ENCODE measurements around the gene ETS2.

ETS2 gene

DNA sequence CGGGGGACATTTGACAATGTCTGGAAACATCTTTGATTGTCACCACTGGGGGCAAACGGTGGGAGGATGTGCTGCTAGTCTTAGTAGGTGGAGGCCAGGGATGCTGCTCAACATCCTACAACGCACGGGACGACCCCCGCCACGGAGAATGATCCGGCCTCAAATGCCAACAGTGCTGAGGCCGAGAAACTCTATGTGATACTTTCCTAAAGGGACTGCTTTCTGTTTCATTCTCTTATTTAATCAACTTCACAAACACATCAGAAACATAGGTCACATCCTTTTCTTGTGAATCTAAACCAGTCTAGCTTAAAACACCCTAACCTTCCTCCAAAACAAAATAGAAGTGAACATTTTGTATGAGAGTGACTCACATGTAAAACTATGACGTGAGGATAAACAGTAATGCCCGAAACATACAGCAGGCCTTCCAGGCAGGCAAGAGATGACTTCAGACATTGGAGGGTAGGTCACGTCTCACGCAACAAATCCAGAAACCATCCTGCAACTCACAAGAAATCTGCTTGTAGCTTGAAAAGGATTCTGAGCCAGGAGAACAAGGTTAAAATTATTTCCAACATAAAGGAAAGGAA is 37.2 kb upstream of the ETS2 start:
- peaks cover 0 to 4% (median 0%) of the 10 kb centered on the region in 5 donors for H3K27me3 ChIP-seq (ENCODE audit: control insufficient read depth in 5 of 5, insufficient read depth in 4 of 5, low read length in 5 of 5)
- H3K9me3 ChIP-seq (ENCODE audit: control insufficient read depth in 5 of 5, low read length in 5 of 5) = peaks cover 0 to 6% (median 3%) of the 10 kb centered on the region in 5 donors
- no peaks in the 10 kb centered on the region for H3K36me3 ChIP-seq (ENCODE audit: control insufficient read depth in 5 of 5, insufficient read depth in 5 of 5, low read length in 5 of 5)
- H3K4me1 ChIP-seq (ENCODE audit: control insufficient read depth in 5 of 5, insufficient read depth in 5 of 5, low read length in 5 of 5) = peaks cover 3 to 10% (median 6%) of the 10 kb centered on the region in 5 donors
- no peak overlapping the region for H3K9ac ChIP-seq (ENCODE audit: low read length in 5 of 5)
- H3K27ac ChIP-seq (ENCODE audit: low read depth, low read length) = no peak overlapping the region
- no peak overlapping the region for H3K4me3 ChIP-seq (ENCODE audit: low read depth in 1 of 5, low read length in 5 of 5)

DNA sequence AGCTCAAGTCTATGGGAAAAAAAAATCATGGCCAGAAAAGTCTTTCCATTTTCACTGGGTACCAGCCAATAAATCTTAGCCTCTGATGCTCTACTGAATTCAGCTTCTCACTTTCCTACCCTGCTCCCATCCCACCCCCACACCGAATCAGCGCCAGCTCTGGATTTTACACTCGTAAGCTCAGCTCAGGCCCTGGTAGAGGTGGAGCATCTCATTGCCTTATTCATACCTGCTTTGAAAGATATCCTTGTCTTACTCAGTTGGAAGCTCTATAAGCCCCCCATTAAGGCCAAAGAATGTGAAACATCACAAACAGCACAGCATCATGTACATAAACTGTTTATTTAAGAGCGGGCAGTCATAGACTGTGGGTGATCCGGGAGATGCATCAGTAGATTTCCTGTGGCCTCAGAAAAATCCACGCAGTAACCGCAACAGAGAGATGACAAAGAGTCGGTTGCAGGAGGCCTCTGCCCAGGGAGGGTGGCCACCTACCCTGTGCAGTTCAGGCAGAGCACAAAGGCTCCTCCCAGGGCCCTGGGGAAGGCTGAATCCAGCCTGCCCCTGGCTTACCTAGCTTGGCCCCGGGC is 36.4 kb upstream of the ETS2 start:
- Histone ChIP-seq H3K36me3 (ENCODE audit: control insufficient read depth in 5 of 5, insufficient read depth in 5 of 5, low read length in 5 of 5) (no peaks in the 10 kb centered on the region), H3K9ac (ENCODE audit: low read length in 5 of 5) (no peak overlapping the region), H3K4me3 (ENCODE audit: low read depth in 1 of 5, low read length in 5 of 5) (no peak overlapping the region), H3K27me3 (ENCODE audit: control insufficient read depth in 5 of 5, insufficient read depth in 4 of 5, low read length in 5 of 5) (peaks cover 0 to 4% (median 2%) of the 10 kb centered on the region in 5 donors), H3K4me1 (ENCODE audit: control insufficient read depth in 5 of 5, insufficient read depth in 5 of 5, low read length in 5 of 5) (peaks cover 3 to 13% (median 8%) of the 10 kb centered on the region in 5 donors), H3K27ac (ENCODE audit: low read depth, low read length) (no peak overlapping the region), H3K9me3 (ENCODE audit: control insufficient read depth in 5 of 5, low read length in 5 of 5) (peaks cover 0 to 6% (median 3%) of the 10 kb centered on the region in 5 donors)

DNA sequence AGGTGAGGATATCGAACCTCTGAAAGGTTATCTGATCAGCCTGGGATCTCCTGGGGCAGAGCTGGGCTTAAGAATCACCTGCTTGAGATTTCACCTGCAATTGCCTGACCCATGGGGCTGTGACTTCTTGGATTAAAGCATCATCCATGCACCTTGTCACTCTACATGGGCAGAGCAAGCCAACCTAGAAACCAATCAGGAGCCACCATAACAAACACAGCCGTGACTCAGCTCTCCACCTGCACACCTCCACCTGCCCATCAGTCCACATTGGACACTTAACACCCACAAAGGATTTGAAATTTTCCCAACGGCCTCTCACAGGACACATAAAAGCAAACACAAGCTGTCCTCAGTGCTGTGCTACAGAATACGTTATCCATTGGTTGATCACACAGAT is 35.1 kb upstream of the ETS2 start:
- H3K9me3 ChIP-seq (ENCODE audit: control insufficient read depth in 5 of 5, low read length in 5 of 5) = peaks cover 0 to 6% (median 3%) of the 10 kb centered on the region in 5 donors
- H3K27ac ChIP-seq (ENCODE audit: low read depth, low read length) = no peak overlapping the region

DNA sequence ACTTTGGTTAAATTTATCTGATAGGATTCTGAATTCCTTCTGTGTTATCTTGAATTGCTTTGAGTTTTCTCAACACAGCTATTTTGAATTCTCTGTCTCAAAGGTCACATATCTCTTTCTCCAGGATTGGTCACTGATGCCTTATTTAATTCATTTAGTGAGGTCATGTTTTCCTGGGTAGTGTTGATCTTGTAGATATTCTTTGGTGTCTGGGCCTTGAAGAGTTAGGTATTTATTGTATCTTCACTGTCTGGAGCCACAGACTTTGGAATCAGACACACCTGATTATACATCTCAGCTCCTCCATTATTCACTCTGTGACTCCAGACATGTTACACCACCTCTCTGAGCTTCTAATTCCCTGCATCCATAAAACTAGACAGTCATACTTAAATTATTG is 34.2 kb upstream of the ETS2 start:
- peaks cover 3 to 13% (median 8%) of the 10 kb centered on the region in 5 donors for H3K4me1 ChIP-seq (ENCODE audit: control insufficient read depth in 5 of 5, insufficient read depth in 5 of 5, low read length in 5 of 5)
- H3K9ac ChIP-seq (ENCODE audit: low read length in 5 of 5) = no peak overlapping the region
- no peak overlapping the region for H3K27ac ChIP-seq (ENCODE audit: low read depth, low read length)
- H3K4me3 ChIP-seq (ENCODE audit: low read depth in 1 of 5, low read length in 5 of 5) = no peak overlapping the region
- H3K9me3 ChIP-seq (ENCODE audit: control insufficient read depth in 5 of 5, low read length in 5 of 5) = no peaks in the 10 kb centered on the region
- no peaks in the 10 kb centered on the region for H3K36me3 ChIP-seq (ENCODE audit: control insufficient read depth in 5 of 5, insufficient read depth in 5 of 5, low read length in 5 of 5)
- peaks cover 0 to 7% (median 2%) of the 10 kb centered on the region in 5 donors for H3K27me3 ChIP-seq (ENCODE audit: control insufficient read depth in 5 of 5, insufficient read depth in 4 of 5, low read length in 5 of 5)

More for the DNA sequence above, 35.1 kb upstream of the ETS2 start:
- H3K27me3 ChIP-seq (ENCODE audit: control insufficient read depth in 5 of 5, insufficient read depth in 4 of 5, low read length in 5 of 5) = peaks cover 0 to 7% (median 2%) of the 10 kb centered on the region in 5 donors
- no peak overlapping the region for H3K4me3 ChIP-seq (ENCODE audit: low read depth in 1 of 5, low read length in 5 of 5)
- peaks cover 3 to 13% (median 8%) of the 10 kb centered on the region in 5 donors for H3K4me1 ChIP-seq (ENCODE audit: control insufficient read depth in 5 of 5, insufficient read depth in 5 of 5, low read length in 5 of 5)
- no peaks in the 10 kb centered on the region for H3K36me3 ChIP-seq (ENCODE audit: control insufficient read depth in 5 of 5, insufficient read depth in 5 of 5, low read length in 5 of 5)
- H3K9ac ChIP-seq (ENCODE audit: low read length in 5 of 5) = no peak overlapping the region

DNA sequence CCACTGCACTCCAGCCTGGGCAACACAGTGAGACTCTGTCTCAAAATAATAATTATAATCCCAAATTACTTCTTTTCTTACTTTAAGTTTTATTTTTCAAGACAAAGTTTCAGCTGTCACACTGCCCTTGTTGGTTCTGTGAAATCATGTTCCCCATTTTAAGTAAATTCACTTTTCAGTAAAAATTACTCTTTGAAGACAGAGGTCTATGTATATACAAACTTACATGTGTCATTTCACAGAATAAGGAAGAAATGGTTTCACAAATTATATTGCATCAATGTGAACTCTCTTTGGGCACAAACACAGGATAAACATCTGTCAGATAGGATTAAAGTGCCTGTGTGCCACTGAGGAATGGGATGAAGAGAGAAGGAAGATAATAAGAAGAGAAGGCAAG is 33.1 kb upstream of the ETS2 start:
- no peaks in the 10 kb centered on the region for H3K9me3 ChIP-seq (ENCODE audit: control insufficient read depth in 5 of 5, low read length in 5 of 5)
- no peak overlapping the region for H3K9ac ChIP-seq (ENCODE audit: low read length in 5 of 5)
- no peaks in the 10 kb centered on the region for H3K36me3 ChIP-seq (ENCODE audit: control insufficient read depth in 5 of 5, insufficient read depth in 5 of 5, low read length in 5 of 5)
- peaks cover 0 to 7% (median 2%) of the 10 kb centered on the region in 5 donors for H3K27me3 ChIP-seq (ENCODE audit: control insufficient read depth in 5 of 5, insufficient read depth in 4 of 5, low read length in 5 of 5)
- peaks cover 3 to 10% (median 7%) of the 10 kb centered on the region in 5 donors for H3K4me1 ChIP-seq (ENCODE audit: control insufficient read depth in 5 of 5, insufficient read depth in 5 of 5, low read length in 5 of 5)
- H3K27ac ChIP-seq (ENCODE audit: low read depth, low read length) = no peak overlapping the region
- H3K4me3 ChIP-seq (ENCODE audit: low read depth in 1 of 5, low read length in 5 of 5) = no peak overlapping the region

DNA sequence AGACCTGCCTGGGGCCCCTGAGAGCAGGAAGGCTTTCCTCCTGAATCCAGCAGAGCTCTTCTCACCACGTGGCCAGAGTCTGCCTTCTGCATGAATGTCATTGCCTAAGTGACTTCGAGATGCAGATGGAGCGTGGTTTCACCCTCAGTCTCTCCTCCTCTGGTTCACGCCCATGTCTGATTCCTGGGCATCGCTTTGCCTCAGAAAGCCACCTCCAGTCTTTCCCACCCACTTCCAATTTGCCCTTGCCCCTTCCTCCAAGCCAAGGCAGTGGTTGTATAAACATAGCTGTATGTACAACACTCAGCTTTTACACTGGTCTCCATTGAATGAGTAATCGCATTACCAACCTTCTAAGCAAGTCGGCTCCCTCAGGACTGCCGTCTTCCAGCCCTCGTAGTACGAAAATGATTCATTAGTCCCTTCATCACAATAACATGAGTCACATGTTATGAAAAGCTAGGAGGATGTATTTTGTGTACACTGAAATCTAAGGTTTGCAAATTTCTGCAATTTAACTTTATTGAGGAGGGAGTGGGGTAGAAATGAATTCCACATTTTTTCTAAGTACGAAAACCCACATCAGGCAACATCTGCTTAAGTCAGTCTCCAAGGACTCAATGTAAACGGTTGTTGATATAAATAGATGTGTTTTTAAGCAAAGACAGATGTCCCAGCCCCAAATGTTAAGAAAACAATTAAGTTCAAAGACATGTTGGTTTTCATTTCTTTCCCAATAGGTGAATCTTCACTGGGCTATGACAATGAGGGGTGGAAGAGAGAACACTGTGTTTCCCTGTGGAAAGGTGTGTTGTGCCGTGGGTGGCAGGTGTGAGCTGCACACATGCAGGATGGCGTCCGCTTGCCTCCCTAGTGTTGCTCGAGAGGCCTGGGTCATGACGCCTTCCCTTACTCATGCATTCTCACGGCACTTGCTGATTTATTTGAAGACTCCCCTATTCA is 32.3 kb upstream of the ETS2 start:
- H3K4me1 ChIP-seq (ENCODE audit: control insufficient read depth in 5 of 5, insufficient read depth in 5 of 5, low read length in 5 of 5) = peaks cover 3 to 10% (median 3%) of the 10 kb centered on the region in 5 donors
- no peak overlapping the region for H3K27ac ChIP-seq (ENCODE audit: low read depth, low read length)
- no peak overlapping the region for H3K4me3 ChIP-seq (ENCODE audit: low read depth in 1 of 5, low read length in 5 of 5)
- peaks cover 0 to 7% (median 2%) of the 10 kb centered on the region in 5 donors for H3K27me3 ChIP-seq (ENCODE audit: control insufficient read depth in 5 of 5, insufficient read depth in 4 of 5, low read length in 5 of 5)
- peaks cover 0 to 2% (median 0%) of the 10 kb centered on the region in 5 donors for H3K9me3 ChIP-seq (ENCODE audit: control insufficient read depth in 5 of 5, low read length in 5 of 5)
- no peaks in the 10 kb centered on the region for H3K36me3 ChIP-seq (ENCODE audit: control insufficient read depth in 5 of 5, insufficient read depth in 5 of 5, low read length in 5 of 5)
- H3K9ac ChIP-seq (ENCODE audit: low read length in 5 of 5) = no peak overlapping the region

DNA sequence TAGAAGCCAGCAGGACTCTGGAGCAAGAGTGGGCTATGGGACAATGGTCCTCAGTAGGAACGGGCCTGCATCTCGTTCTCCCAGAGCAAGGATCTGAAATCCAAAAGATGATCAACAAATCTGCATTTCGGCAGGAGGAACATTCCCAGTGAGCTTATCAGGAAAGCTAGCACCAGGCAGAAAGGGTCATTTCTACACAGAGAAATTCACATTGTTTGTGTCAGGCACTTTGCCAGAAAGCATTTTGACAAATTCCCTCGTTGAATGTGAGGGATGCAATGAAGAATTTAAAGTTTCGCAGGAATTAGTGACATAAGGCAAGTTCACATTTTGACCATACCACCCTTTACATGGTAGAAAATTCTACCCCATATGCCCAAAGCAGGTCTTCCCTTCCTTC is 31.6 kb upstream of the ETS2 start:
- H3K4me3 ChIP-seq (ENCODE audit: low read depth in 1 of 5, low read length in 5 of 5) = no peak overlapping the region
- peaks cover 0 to 7% (median 2%) of the 10 kb centered on the region in 5 donors for H3K27me3 ChIP-seq (ENCODE audit: control insufficient read depth in 5 of 5, insufficient read depth in 4 of 5, low read length in 5 of 5)
- peaks cover 3 to 10% (median 5%) of the 10 kb centered on the region in 5 donors for H3K9me3 ChIP-seq (ENCODE audit: control insufficient read depth in 5 of 5, low read length in 5 of 5)
- H3K27ac ChIP-seq (ENCODE audit: low read depth, low read length) = no peak overlapping the region
- no peaks in the 10 kb centered on the region for H3K36me3 ChIP-seq (ENCODE audit: control insufficient read depth in 5 of 5, insufficient read depth in 5 of 5, low read length in 5 of 5)
- H3K4me1 ChIP-seq (ENCODE audit: control insufficient read depth in 5 of 5, insufficient read depth in 5 of 5, low read length in 5 of 5) = peaks cover 3 to 10% (median 3%) of the 10 kb centered on the region in 5 donors
- no peak overlapping the region for H3K9ac ChIP-seq (ENCODE audit: low read length in 5 of 5)

DNA sequence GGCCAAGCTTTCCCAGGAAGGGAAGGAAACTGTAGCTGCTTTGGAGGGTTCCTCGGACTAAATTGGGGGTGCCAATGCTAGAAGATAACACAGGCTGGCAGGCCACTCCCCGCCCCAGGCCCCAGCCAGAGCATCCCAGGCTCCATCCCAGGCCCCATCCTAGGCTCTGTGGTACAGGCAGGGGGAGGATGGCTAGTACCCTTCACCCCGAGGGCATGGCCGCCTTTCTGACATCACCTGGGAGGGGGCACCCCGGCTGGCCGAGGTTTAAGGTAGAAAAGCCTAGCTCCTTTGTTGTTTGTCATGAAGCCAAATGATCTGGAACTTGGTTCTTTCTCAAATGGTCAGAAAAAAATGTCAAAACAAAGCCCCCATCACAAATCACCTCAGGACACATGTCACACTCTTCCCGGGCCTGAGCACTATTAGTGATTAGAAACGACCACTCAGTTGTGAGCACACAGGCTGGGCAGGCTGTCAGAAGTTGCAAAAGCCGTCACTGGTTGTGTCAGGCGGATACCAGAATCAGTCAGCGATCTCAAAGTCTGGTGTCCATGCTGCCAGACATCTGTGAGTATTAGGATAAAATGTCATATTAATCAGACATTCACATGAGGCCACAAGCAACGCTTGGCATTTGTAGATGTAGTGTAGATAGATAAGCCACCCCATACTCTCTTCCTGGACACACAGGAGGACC is 31.0 kb upstream of the ETS2 start:
- H3K9me3 ChIP-seq (ENCODE audit: control insufficient read depth in 5 of 5, low read length in 5 of 5) = peaks cover 3 to 10% (median 5%) of the 10 kb centered on the region in 5 donors
- peaks cover 3 to 10% (median 3%) of the 10 kb centered on the region in 5 donors for H3K4me1 ChIP-seq (ENCODE audit: control insufficient read depth in 5 of 5, insufficient read depth in 5 of 5, low read length in 5 of 5)
- peaks cover 0 to 7% (median 2%) of the 10 kb centered on the region in 5 donors for H3K27me3 ChIP-seq (ENCODE audit: control insufficient read depth in 5 of 5, insufficient read depth in 4 of 5, low read length in 5 of 5)
- H3K4me3 ChIP-seq (ENCODE audit: low read depth in 1 of 5, low read length in 5 of 5) = no peak overlapping the region
- no peak overlapping the region for H3K9ac ChIP-seq (ENCODE audit: low read length in 5 of 5)
- H3K36me3 ChIP-seq (ENCODE audit: control insufficient read depth in 5 of 5, insufficient read depth in 5 of 5, low read length in 5 of 5) = no peaks in the 10 kb centered on the region
- H3K27ac ChIP-seq (ENCODE audit: low read depth, low read length) = no peak overlapping the region

DNA sequence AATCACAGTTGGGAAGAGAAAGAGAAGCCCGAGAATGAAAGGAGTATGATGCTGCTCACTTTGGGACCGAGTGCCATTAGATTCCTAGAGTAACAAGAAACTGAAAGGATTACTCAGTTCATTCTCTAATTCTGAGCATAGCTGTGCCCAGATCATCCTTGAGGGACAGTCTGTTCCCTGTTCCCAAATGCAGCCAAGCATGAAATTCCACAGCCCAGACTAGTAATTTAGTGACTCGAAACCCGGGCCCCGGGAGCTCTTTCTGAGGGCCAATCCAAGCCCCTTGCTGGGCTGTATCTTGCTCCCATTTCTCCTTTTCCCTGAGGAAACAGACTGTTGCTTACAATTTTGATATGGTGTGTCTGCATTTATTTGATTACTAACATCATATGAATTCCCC is 30.0 kb upstream of the ETS2 start:
- H3K9me3 ChIP-seq (ENCODE audit: control insufficient read depth in 5 of 5, low read length in 5 of 5) = peaks cover 3 to 10% (median 5%) of the 10 kb centered on the region in 5 donors
- no peaks in the 10 kb centered on the region for H3K36me3 ChIP-seq (ENCODE audit: control insufficient read depth in 5 of 5, insufficient read depth in 5 of 5, low read length in 5 of 5)
- no peak overlapping the region for H3K4me3 ChIP-seq (ENCODE audit: low read depth in 1 of 5, low read length in 5 of 5)
- H3K27me3 ChIP-seq (ENCODE audit: control insufficient read depth in 5 of 5, insufficient read depth in 4 of 5, low read length in 5 of 5) = peaks cover 0 to 7% (median 2%) of the 10 kb centered on the region in 5 donors
- peaks cover 3 to 10% (median 3%) of the 10 kb centered on the region in 5 donors for H3K4me1 ChIP-seq (ENCODE audit: control insufficient read depth in 5 of 5, insufficient read depth in 5 of 5, low read length in 5 of 5)
- no peak overlapping the region for H3K9ac ChIP-seq (ENCODE audit: low read length in 5 of 5)
- no peak overlapping the region for H3K27ac ChIP-seq (ENCODE audit: low read depth, low read length)
